Gastroesophageal sphincter (tissue), 4 donors: ENCODE data around the gene MAP1B. TPM values are rescaled to one million over a fixed set of nuclear protein-coding genes. Genes with fewer than 3 reads are reported as not detected.

Source experiments
- ATAC-seq: fragments of 150-250 bp; one replicate; pipeline ENCODE4 v1.9.1; 2016; ENCODE audit warnings: mild to moderate bottlenecking, moderate library complexity
- H3K27ac ChIP-seq, 4 donors: fragments of 200-600 bp; sonication (generic) in 3 of 4; 1 replicate in 3 of 4; 2 replicates in 1 of 4; pipeline ENCODE4 v1.5.1; 2016 to 2019
- H3K27me3 ChIP-seq: fragments of 200-600 bp; sonication (generic); one replicate; pipeline ENCODE4 v1.5.1; 2019
- H3K36me3 ChIP-seq, 2 donors: fragments of 200-600 bp; sonication (generic); one replicate each; pipeline ENCODE4 v1.5.1; 2019; ENCODE audit warnings: control low read depth in 1 of 2
- H3K4me1 ChIP-seq, 3 donors: fragments of 200-600 bp; sonication (generic); 1 replicate in 2 of 3; 2 replicates in 1 of 3; pipeline ENCODE4 v1.5.1; 2016 to 2019; ENCODE audit warnings: control low read depth in 2 of 3
- H3K4me3 ChIP-seq, 2 donors: fragments of 200-600 bp; sonication (generic); one replicate each; pipeline ENCODE4 v1.5.1; 2019; ENCODE audit warnings: mild to moderate bottlenecking in 1 of 2, moderate library complexity in 1 of 2
- H3K9me3 ChIP-seq, 3 donors: fragments of 200-600 bp; sonication (generic); one replicate each; pipeline ENCODE4 v1.5.1; 2017 to 2019; ENCODE audit warnings: control low read depth in 2 of 3
- EP300 ChIP-seq: sonication (generic); formaldehyde crosslinking; IDR thresholded peaks from one replicate; pipeline ENCODE4 v1.6.1; 2017; ENCODE audit warnings: antibody characterized with exemption, mild to moderate bottlenecking
- POLR2A ChIP-seq, 2 donors: fragments of 450-650 bp; IDR thresholded peaks; one replicate each; pipeline ENCODE4 v1.6.1; 2017; ENCODE audit warnings: antibody characterized with exemption in 2 of 2, mild to moderate bottlenecking in 2 of 2, moderate library complexity in 1 of 2
- POLR2AphosphoS5 ChIP-seq: sonication (generic); formaldehyde crosslinking; IDR thresholded peaks from one replicate; pipeline ENCODE4 v1.6.1; 2017; ENCODE audit warnings: antibody characterized with exemption
- WGBS, 2 donors: methylation state at CpG; one replicate each; pipeline ENCODE4 v1.1.5; 2018; ENCODE audit warnings: low coverage in 1 of 2; 5-methylcytosine and 5-hydroxymethylcytosine counted together
- total RNA-seq, 4 donors: library from RNA; depleted of rRNA; stranded (reverse); fragments of >200 nt; gene quantifications; one replicate each; pipeline ENCODE4 v1.1.0, GENCODE V29; 2016
- TF ChIP-seq, protein P1 (sequence below), 4 experiments: fragments of 200-600 bp in 2 of 4; fragments of 450-650 bp in 2 of 4; sonication (generic) in 1 of 4; IDR thresholded peaks; one replicate each; pipeline ENCODE4 v1.5.1; 2017 to 2019; ENCODE audit warnings: antibody characterized with exemption in 4 of 4, mild to moderate bottlenecking in 2 of 4, moderate library complexity in 2 of 4

MAP1B gene
- total RNA-seq, 4 donors from 2014 or later = 601 to 1,344 (median 738) TPM

DNA sequence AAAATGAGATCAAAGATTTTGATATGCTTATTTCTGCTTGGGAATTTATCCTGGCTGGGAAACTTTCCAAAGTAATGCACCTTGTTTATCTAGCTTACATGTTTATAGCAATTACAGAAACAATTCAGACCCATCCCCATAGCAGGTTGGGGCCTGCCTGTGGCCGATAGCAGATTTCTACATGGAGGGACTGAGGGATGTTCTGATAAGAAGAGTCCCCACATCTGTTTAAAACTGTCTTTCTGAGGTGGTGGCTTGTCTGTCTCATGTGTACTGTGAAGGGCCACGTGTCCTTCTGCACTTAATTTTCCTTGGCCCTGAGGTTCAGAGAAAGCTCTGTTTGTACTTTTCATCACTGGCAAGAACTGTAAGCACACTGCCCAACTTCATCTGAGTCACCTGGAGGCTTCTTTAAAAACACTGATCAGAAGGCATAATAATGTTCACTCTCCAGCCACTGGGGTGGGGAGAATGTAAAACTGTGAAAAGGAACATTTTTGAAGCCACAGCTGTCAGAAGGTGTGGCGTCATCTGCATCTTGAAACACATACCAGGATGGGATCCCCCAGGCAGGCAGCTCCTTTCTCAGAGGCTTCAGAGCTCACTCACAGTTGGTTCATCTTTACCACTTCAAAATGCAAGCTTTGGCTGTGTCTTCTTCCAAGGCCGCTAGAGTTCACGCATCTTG is 80.3 kb downstream of the MAP1B start:
- Histone ChIP-seq H3K4me1 (peaks cover 2 to 73% (median 12%) of the 10 kb centered on the region in 3 donors), H3K9me3 (no peaks in the 10 kb centered on the region), H3K4me3 (no peak overlapping the region), H3K27me3 (no peaks in the 10 kb centered on the region), H3K36me3 (peaks cover 0 to 68% of the 10 kb centered on the region in 2 donors), H3K27ac (peak overlapping the region in 3 of 4 donors; percentile 25 to 44 (median 26))
- no peak for ATAC-seq
- WGBS, 2 donors = 79 to 90% methylated on average over 4 of the region's 5 CpGs
- TF ChIP-seq POLR2AphosphoS5 (no peak), POLR2A (IDR thresholded peaks at IDR 0.05) (no peak), EP300 (no peak)
- TF ChIP-seq, protein P1, sequence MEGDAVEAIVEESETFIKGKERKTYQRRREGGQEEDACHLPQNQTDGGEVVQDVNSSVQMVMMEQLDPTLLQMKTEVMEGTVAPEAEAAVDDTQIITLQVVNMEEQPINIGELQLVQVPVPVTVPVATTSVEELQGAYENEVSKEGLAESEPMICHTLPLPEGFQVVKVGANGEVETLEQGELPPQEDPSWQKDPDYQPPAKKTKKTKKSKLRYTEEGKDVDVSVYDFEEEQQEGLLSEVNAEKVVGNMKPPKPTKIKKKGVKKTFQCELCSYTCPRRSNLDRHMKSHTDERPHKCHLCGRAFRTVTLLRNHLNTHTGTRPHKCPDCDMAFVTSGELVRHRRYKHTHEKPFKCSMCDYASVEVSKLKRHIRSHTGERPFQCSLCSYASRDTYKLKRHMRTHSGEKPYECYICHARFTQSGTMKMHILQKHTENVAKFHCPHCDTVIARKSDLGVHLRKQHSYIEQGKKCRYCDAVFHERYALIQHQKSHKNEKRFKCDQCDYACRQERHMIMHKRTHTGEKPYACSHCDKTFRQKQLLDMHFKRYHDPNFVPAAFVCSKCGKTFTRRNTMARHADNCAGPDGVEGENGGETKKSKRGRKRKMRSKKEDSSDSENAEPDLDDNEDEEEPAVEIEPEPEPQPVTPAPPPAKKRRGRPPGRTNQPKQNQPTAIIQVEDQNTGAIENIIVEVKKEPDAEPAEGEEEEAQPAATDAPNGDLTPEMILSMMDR (IDR thresholded peaks at IDR 0.05) = no peak

DNA sequence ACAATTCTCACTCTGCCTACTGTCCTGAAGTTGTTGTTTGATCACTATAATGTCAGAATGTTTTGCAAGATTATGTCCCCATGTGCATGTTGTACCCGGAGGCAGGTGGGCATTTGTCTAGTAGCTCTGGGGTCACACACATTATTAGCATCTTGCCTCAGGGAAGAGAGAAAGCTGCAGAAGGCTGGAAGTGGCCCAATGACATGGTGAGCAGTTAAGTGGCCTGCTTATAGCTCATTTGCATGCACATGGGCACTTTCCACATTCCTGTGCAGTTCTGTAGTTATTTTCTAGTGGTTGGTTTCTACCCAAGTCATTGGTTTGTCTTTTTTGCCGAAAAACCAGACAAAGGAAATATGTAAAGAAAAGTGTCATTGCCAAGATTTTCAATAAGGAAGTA is 80.9 kb downstream of the MAP1B start:
- Histone ChIP-seq H3K4me3 (no peak overlapping the region), H3K9me3 (no peaks in the 10 kb centered on the region), H3K4me1 (peaks cover 2 to 73% (median 12%) of the 10 kb centered on the region in 3 donors), H3K27ac (peak overlapping the region in 1 of 4 donors; percentile 44), H3K27me3 (no peaks in the 10 kb centered on the region), H3K36me3 (peaks cover 0 to 72% of the 10 kb centered on the region in 2 donors)
- no peak for TF ChIP-seq POLR2A (IDR thresholded peaks at IDR 0.05)
- TF ChIP-seq, protein P1 (IDR thresholded peaks at IDR 0.05) = no peak
- no peak for TF ChIP-seq POLR2AphosphoS5
- TF ChIP-seq EP300 = no peak
- no peak for ATAC-seq
- WGBS, 2 donors = 92% methylated on average over 2 of the region's 2 CpGs; no CpG with 5 or more reads in 1 of the 2 donors

DNA sequence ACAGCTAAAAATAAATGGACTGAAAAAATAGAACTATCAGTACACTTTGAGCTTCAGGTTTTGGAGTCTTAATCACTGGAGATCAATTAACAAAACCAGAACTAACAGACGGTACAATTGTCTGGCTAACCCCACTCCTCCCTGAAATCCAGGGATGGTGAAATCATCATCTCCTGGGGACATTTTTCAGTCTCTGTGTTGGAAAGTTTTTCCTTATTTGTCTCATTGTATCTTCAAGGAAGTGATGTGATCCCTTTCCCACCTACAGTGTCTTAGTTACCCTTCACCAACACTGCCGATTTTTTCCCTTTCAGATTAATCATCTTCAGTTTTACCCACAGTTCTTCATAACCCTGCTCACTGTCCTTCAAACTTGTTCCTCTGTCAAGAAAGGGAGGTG is 81.9 kb downstream of the MAP1B start:
- no peak for ATAC-seq
- H3K27me3 ChIP-seq = no peaks in the 10 kb centered on the region
- 81 to 100% methylated on average over 1 to 2 of the region's 2 CpGs for WGBS, 2 donors
- peaks cover 2 to 67% (median 12%) of the 10 kb centered on the region in 3 donors for H3K4me1 ChIP-seq
- no peak overlapping the region for H3K27ac ChIP-seq
- peaks cover 0 to 72% of the 10 kb centered on the region in 2 donors for H3K36me3 ChIP-seq
- H3K9me3 ChIP-seq = no peaks in the 10 kb centered on the region
- H3K4me3 ChIP-seq = no peak overlapping the region
- no peak for TF ChIP-seq POLR2A (IDR thresholded peaks at IDR 0.05)
- TF ChIP-seq, protein P1 (IDR thresholded peaks at IDR 0.05) = no peak
- no peak for TF ChIP-seq EP300
- TF ChIP-seq POLR2AphosphoS5 = no peak

DNA sequence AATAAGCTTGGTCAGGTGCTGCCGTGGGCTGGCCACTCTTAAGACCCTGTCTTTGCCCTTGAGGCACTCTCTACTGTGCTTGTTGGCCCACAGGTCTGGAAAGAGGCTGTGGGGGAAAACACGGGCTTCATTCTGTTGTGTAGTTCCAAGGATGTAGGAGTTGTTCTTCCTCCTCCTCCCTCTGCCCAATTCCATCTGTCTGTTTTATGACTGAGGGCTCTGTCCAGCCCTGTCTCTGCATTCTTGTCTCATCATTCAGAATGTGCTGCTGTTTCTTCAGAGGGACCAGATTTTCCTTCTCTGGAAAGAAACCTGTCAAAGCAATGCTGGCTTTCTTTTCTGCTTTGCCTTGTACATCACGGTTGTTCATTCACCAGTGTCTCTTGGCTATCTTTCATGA is 84.1 kb downstream of the MAP1B start:
- H3K36me3 ChIP-seq = peaks cover 0 to 81% of the 10 kb centered on the region in 2 donors
- H3K9me3 ChIP-seq = no peaks in the 10 kb centered on the region
- no peak overlapping the region for H3K4me3 ChIP-seq
- TF ChIP-seq EP300 (no peak), POLR2AphosphoS5 (no peak), POLR2A (IDR thresholded peaks at IDR 0.05) (no peak)
- TF ChIP-seq, protein P1 (IDR thresholded peaks at IDR 0.05) = no peak
- peaks cover 2 to 44% (median 5%) of the 10 kb centered on the region in 3 donors for H3K4me1 ChIP-seq
- WGBS, 2 donors = 60 to 70% methylated on average over 1 to 3 of the region's 3 CpGs
- ATAC-seq = no peak
- peak overlapping the region in 1 of 4 donors; percentile 1 for H3K27ac ChIP-seq
- no peaks in the 10 kb centered on the region for H3K27me3 ChIP-seq

DNA sequence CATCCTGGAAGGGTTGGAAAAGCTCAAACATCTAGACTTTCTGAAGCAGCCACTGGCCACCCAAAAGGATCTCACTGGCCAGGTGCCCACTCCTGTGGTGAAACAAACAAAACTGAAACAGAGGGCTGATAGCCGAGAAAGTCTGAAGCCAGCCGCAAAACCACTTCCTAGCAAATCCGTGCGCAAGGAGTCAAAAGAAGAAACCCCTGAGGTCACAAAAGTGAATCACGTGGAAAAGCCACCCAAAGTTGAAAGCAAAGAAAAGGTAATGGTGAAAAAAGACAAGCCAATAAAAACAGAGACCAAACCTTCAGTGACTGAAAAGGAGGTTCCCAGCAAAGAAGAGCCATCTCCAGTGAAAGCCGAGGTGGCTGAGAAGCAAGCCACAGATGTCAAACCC is 87.6 kb downstream of the MAP1B start:
- Histone ChIP-seq H3K27ac (no peak overlapping the region), H3K4me1 (peaks cover 0 to 19% (median 0%) of the 10 kb centered on the region in 3 donors), H3K4me3 (no peak overlapping the region), H3K27me3 (no peaks in the 10 kb centered on the region), H3K36me3 (peaks cover 0 to 85% of the 10 kb centered on the region in 2 donors), H3K9me3 (no peaks in the 10 kb centered on the region)
- TF ChIP-seq POLR2A (IDR thresholded peaks at IDR 0.05) = no peak
- TF ChIP-seq EP300 = no peak
- no peak for TF ChIP-seq POLR2AphosphoS5
- TF ChIP-seq, protein P1 (IDR thresholded peaks at IDR 0.05) = no peak
- WGBS, 2 donors = 97 to 100% methylated on average over 6 of the region's 6 CpGs
- no peak for ATAC-seq
